ENCODE measurements around the gene NEK4.

The NEK4 gene

GRCh38 chr3:52663098-52663497 lies 107.6 kb downstream of the NEK4 start:
- Histone ChIP-seq H3K36me3 (ENCODE audit: insufficient read depth, low read length) (peaks cover 72% of the 10 kb centered on the region), H3K27me3 (ENCODE audit: insufficient read depth, low read length) (no peaks in the 10 kb centered on the region), H3K9me3 (ENCODE audit: low read length) (no peaks in the 10 kb centered on the region), H3K4me1 (ENCODE audit: insufficient read depth, low read length) (no peaks in the 10 kb centered on the region), H3K4me3 (ENCODE audit: low read length) (no peak overlapping the region), H2AFZ (ENCODE audit: low read depth, low read length) (no peak overlapping the region)

GRCh38 chr3:52660046-52660445 lies 110.7 kb downstream of the NEK4 start:
- no peaks in the 10 kb centered on the region for H3K27me3 ChIP-seq (ENCODE audit: insufficient read depth, low read length)
- H2AFZ ChIP-seq (ENCODE audit: low read depth, low read length): no peak overlapping the region
- H3K4me1 ChIP-seq (ENCODE audit: insufficient read depth, low read length): no peaks in the 10 kb centered on the region
- H3K36me3 ChIP-seq (ENCODE audit: insufficient read depth, low read length): peaks cover 80% of the 10 kb centered on the region
- H3K9me3 ChIP-seq (ENCODE audit: low read length): no peaks in the 10 kb centered on the region
- H3K4me3 ChIP-seq (ENCODE audit: low read length): no peak overlapping the region

Measured in neuron (in vitro differentiated cells).